ENCODE results near the gene ADCY9.

ADCY9 gene

GRCh38 chr16:4021070-4021779 is 95.0 kb downstream of the ADCY9 start:
- peak; percentile 92 for DNase-seq (ENCODE audit: low read depth)
- TF ChIP-seq CTCF (IDR thresholded peaks at IDR 0.05; ENCODE audit: insufficient read depth, low read depth, low read length, missing control alignments), result no peak
- no peak overlapping the region for H3K4me3 ChIP-seq (ENCODE audit: low read length)

- H3K4me3 ChIP-seq (ENCODE audit: low read length), result no peak overlapping the region
- DNase-seq (ENCODE audit: low read depth), result no peak
- no peak for TF ChIP-seq CTCF (IDR thresholded peaks at IDR 0.05; ENCODE audit: insufficient read depth, low read depth, low read length, missing control alignments)
These were observed 96.9 kb downstream of the ADCY9 start for GRCh38 chr16:4019371-4019791.

- no peak overlapping the region for H3K4me3 ChIP-seq (ENCODE audit: low read length)
- no peak for TF ChIP-seq CTCF (IDR thresholded peaks at IDR 0.05; ENCODE audit: insufficient read depth, low read depth, low read length, missing control alignments)
- no peak for DNase-seq (ENCODE audit: low read depth)
These were observed 97.9 kb downstream of the ADCY9 start for GRCh38 chr16:4018391-4018790.

GRCh38 chr16:4017807-4018206 is 98.4 kb downstream of the ADCY9 start:
- no peak overlapping the region for H3K4me3 ChIP-seq (ENCODE audit: low read length)
- no peak for TF ChIP-seq CTCF (IDR thresholded peaks at IDR 0.05; ENCODE audit: insufficient read depth, low read depth, low read length, missing control alignments)

GRCh38 chr16:4016658-4017057 is 99.6 kb downstream of the ADCY9 start:
- no peak for TF ChIP-seq CTCF (IDR thresholded peaks at IDR 0.05; ENCODE audit: insufficient read depth, low read depth, low read length, missing control alignments)
- no peak overlapping the region for H3K4me3 ChIP-seq (ENCODE audit: low read length)
- no peak for DNase-seq (ENCODE audit: low read depth)

More at GRCh38 chr16:4017807-4018206, 98.4 kb downstream of the ADCY9 start:
- DNase-seq (ENCODE audit: low read depth), result no peak

- no peak overlapping the region for H3K4me3 ChIP-seq (ENCODE audit: low read length)
- DNase-seq (ENCODE audit: low read depth), result no peak
- no peak for TF ChIP-seq CTCF (IDR thresholded peaks at IDR 0.05; ENCODE audit: insufficient read depth, low read depth, low read length, missing control alignments)
These were observed 100.3 kb downstream of the ADCY9 start for GRCh38 chr16:4016005-4016352.

All from epithelial cell of esophagus (primary cell).